Gastrocnemius medialis (tissue), 4 donors: ENCODE results near the gene IFNA13. TPM values are rescaled to one million over a fixed set of nuclear protein-coding genes. Genes with fewer than 3 reads are reported as not detected.

ENCODE experiments used
- ATAC-seq, 2 donors: fragments of 150-250 bp; one replicate each; pipeline ENCODE4 v1.9.1; 2016
- DNase-seq, 2 donors: peaks; one replicate each; pipeline ENCODE4 v3.0.0-alpha.2; 2019
- H3K27ac ChIP-seq, 4 donors: fragments of 200-600 bp; sonication (generic); 1 replicate in 1 of 4; 2 replicates in 3 of 4; pipeline ENCODE4 v1.5.1; 2016 to 2018; ENCODE audit warnings: mild to moderate bottlenecking in 2 of 4, moderate library complexity in 1 of 4
- H3K27me3 ChIP-seq, 3 donors: fragments of 200-600 bp; sonication (generic) in 2 of 3; 1 replicate in 1 of 3; 2 replicates in 2 of 3; pipeline versions ENCODE4 v1.5.1 to v1.6.0; 2016 to 2019; ENCODE audit warnings: mild to moderate bottlenecking in 1 of 3, moderate library complexity in 1 of 3
- H3K36me3 ChIP-seq, 2 donors: fragments of 200-600 bp; sonication (generic) in 1 of 2; one replicate each; pipeline ENCODE4 v1.5.1; 2017 to 2018
- H3K4me1 ChIP-seq, 2 donors: fragments of 200-600 bp; sonication (generic) in 1 of 2; one replicate each; pipeline ENCODE4 v1.5.1; 2016 to 2017; ENCODE audit warnings: mild to moderate bottlenecking in 2 of 2
- H3K4me3 ChIP-seq, 4 donors: fragments of 200-600 bp; sonication (generic) in 3 of 4; 1 replicate in 1 of 4; 2 replicates in 3 of 4; pipeline ENCODE4 v1.5.1; 2016 to 2019; ENCODE audit warnings: mild to moderate bottlenecking in 2 of 4
- H3K9me3 ChIP-seq, 3 donors: fragments of 200-600 bp; sonication (generic) in 2 of 3; 1 replicate in 1 of 3; 2 replicates in 2 of 3; pipeline ENCODE4 v1.5.1; 2016 to 2019
- CTCF ChIP-seq, 5 experiments: fragments of 450-650 bp in 3 of 5; fragments of 200-600 bp in 2 of 5; sonication (generic) in 2 of 5; IDR thresholded peaks in 4 of 5; conservative IDR thresholded peaks in 1 of 5; 1 replicate in 4 of 5; 2 replicates in 1 of 5; pipeline ENCODE4 v1.5.1; 2016 to 2019; ENCODE audit warnings: antibody characterized with exemption in 5 of 5, mild to moderate bottlenecking in 3 of 5, moderate library complexity in 3 of 5
- POLR2A ChIP-seq, 2 donors: fragments of 450-650 bp; IDR thresholded peaks; one replicate each; pipeline ENCODE4 v1.6.1; 2017; ENCODE audit warnings: antibody characterized with exemption in 2 of 2, mild to moderate bottlenecking in 2 of 2, moderate library complexity in 2 of 2
- in situ Hi-C, 4 donors: fragments of 200-750 bp; cut with MboI; loops; one replicate each; pipeline versions ENCODE4 v1.15.0 to v1.8.0; 2017; ENCODE audit warnings: low sequenced_read_pairs in 4 of 4
- intact Hi-C: fragments of 100-400 bp; cut with DNase I; formaldehyde crosslinking; loops from one replicate; pipeline ENCODE4 v1.15.1; 2023; ENCODE audit warnings: low total_unique reads
- total RNA-seq, 4 donors: library from RNA; depleted of rRNA; stranded (reverse); fragments of >200 nt; gene quantifications; one replicate each; pipeline versions ENCODE4 v1.1.0 to v1.2.3, GENCODE V29; 2016

Gene IFNA13
- total RNA-seq, 4 donors from 2014 or later, result not detected

- Histone ChIP-seq H3K36me3 (no peaks in the 10 kb centered on the region), H3K27me3 (no peaks in the 10 kb centered on the region), H3K4me1 (no peaks in the 10 kb centered on the region), H3K9me3 (no peaks in the 10 kb centered on the region), H3K4me3 (no peak overlapping the region), H3K27ac (no peak overlapping the region)
- intact Hi-C loops (loop anchor here (1.0 kb wide), 1 partner anchor 42 kb away; no protein-coding TSS in a partner anchor), in situ Hi-C loops (loop anchor here in 2 of 4 donors (25.0 kb wide), 1 partner anchor 647 kb away; the partner anchor contains the start of genes CDKN2A (in 2 of the 2) and CDKN2B-AS1 (in 2 of the 2))
- no peak for DNase-seq
- no peak for ATAC-seq
- TF ChIP-seq CTCF (IDR thresholded peaks at IDR 0.05 in 4 of 5, conservative IDR thresholded peaks at IDR 0.05 in 1 of 5), result no peak
- TF ChIP-seq POLR2A (IDR thresholded peaks at IDR 0.05), result no peak
Observed at GRCh38 chr9:21340735-21341134, 27.1 kb downstream of the IFNA13 start.

DNA sequence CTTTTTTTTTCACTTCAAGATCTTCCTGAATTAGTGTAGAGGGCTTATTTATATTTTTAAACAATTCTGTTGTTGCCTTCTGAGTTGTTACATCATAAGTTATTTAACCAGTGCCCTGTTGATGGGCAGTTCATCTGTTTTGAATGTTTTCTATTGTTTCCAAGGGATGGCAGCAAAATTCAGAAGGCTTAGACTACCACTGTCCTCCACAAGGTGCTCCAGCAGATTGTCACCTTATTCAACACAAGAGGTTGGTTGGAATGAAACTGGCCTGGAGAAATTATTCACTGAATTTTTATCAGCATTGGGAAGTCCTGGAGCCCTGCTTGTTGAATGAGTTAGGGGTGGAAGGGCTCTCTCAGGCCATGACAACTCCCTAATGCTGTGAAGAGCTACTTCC is 31.4 kb downstream of the IFNA13 start:
- Histone ChIP-seq H3K27me3 (no peaks in the 10 kb centered on the region), H3K4me1 (peaks cover 29% of the 10 kb centered on the region in 2 donors), H3K36me3 (no peaks in the 10 kb centered on the region), H3K4me3 (no peak overlapping the region), H3K9me3 (no peaks in the 10 kb centered on the region), H3K27ac (no peak overlapping the region)
- in situ Hi-C loops (loop anchor here in 2 of 4 donors (25.0 kb wide), 1 partner anchor 651 kb away; the partner anchor contains the start of genes CDKN2A (in 2 of the 2) and CDKN2B-AS1 (in 2 of the 2)), intact Hi-C loops (no loop called here)
- ATAC-seq (no peak), DNase-seq (no peak)
- TF ChIP-seq POLR2A (IDR thresholded peaks at IDR 0.05) (no peak), CTCF (IDR thresholded peaks at IDR 0.05 in 4 of 5, conservative IDR thresholded peaks at IDR 0.05 in 1 of 5) (no peak)

- H3K9me3 ChIP-seq, result no peaks in the 10 kb centered on the region
- H3K27me3 ChIP-seq, result no peaks in the 10 kb centered on the region
- ATAC-seq, result peak; percentile 97
- TF ChIP-seq POLR2A (IDR thresholded peaks at IDR 0.05) (peak in 1 of 2 donors; percentile 59), CTCF (IDR thresholded peaks at IDR 0.05 in 4 of 5, conservative IDR thresholded peaks at IDR 0.05 in 1 of 5) (peak in 1 of 5 experiments; percentile 13)
- peak; percentile 84 to 87 for DNase-seq
- H3K4me1 ChIP-seq, result peaks cover 43 to 44% of the 10 kb centered on the region in 2 donors
- H3K36me3 ChIP-seq, result no peaks in the 10 kb centered on the region
- intact Hi-C loops, result loop anchor here (1.0 to 2.0 kb wide), 2 partner anchors 8 to 468 kb away; partner anchors contain the start of gene MTAP
- peak within 1 kb of the TSS; percentile 68 to 96 (median 90) for H3K4me3 ChIP-seq
- peak within 1 kb of the TSS; percentile 87 to 93 (median 92) for H3K27ac ChIP-seq
- in situ Hi-C loops, result loop anchor here in 2 of 4 donors (25.0 kb wide), 1 partner anchor 652 kb away; the partner anchor contains the start of genes CDKN2A (in 2 of the 2) and CDKN2B-AS1 (in 2 of the 2)
Observed at GRCh38 chr9:21334701-21335632, 32.9 kb downstream of the IFNA13 start, which contains the start of gene KLHL9. KLHL9 (minus strand) TSS chr9:21335404; CDS start chr9:21334859, 545 bp downstream.

GRCh38 chr9:21333226-21333625 is 34.6 kb downstream of the IFNA13 start:
- TF ChIP-seq POLR2A (IDR thresholded peaks at IDR 0.05) (no peak), CTCF (IDR thresholded peaks at IDR 0.05 in 4 of 5, conservative IDR thresholded peaks at IDR 0.05 in 1 of 5) (no peak)
- DNase-seq, result no peak
- Histone ChIP-seq H3K36me3 (no peaks in the 10 kb centered on the region), H3K27me3 (no peaks in the 10 kb centered on the region), H3K27ac (no peak overlapping the region), H3K4me1 (peaks cover 48 to 50% of the 10 kb centered on the region in 2 donors), H3K9me3 (no peaks in the 10 kb centered on the region), H3K4me3 (peak overlapping the region in 3 of 4 donors; percentile 68 to 96 (median 87))
- in situ Hi-C loops, result loop anchor here in 2 of 4 donors (25.0 kb wide), 1 partner anchor 654 kb away; the partner anchor contains the start of genes CDKN2A (in 2 of the 2) and CDKN2B-AS1 (in 2 of the 2)
- intact Hi-C loops, result no loop called here
- no peak for ATAC-seq
